ENCODE data around the gene TNFAIP8L2. TPM values are rescaled to one million over a fixed set of nuclear protein-coding genes. Genes with fewer than 3 reads are reported as not detected.
A peak's percentile ranks its signal among the peaks of the same experiment; 100 is the strongest.
"Not testable (repeated sequence)": the region's sequence is repeated elsewhere in the genome, so short reads cannot be mapped to it uniquely, and the experiment has no call there.

TNFAIP8L2 gene
- total RNA-seq, 1 experiment from 2014 or later = not detected

- no peaks in the 10 kb centered on the region for H3K27me3 ChIP-seq (ENCODE audit: insufficient read depth, low read depth)
- no peak for DNase-seq
- CTCF ChIA-PET = no interaction called here
- POLR2A ChIA-PET (ENCODE audit: unreplicated experiment) = no interaction called here
- H4K20me1 ChIP-seq (ENCODE audit: insufficient read depth) = no peaks in the 10 kb centered on the region
- peaks cover 35% of the 10 kb centered on the region for H3K36me3 ChIP-seq (ENCODE audit: low read depth)
- no peak overlapping the region for H3K4me2 ChIP-seq
- no peak overlapping the region for H3K4me3 ChIP-seq
- peaks cover 1% of the 10 kb centered on the region; the same call in 1 of the 2 replicates for H3F3A ChIP-seq (ENCODE audit: insufficient read depth, low read depth)
- no peak overlapping the region for H2AFZ ChIP-seq
- H3K9me2 ChIP-seq (ENCODE audit: insufficient read depth) = no peaks in the 10 kb centered on the region
- H3K27ac ChIP-seq = no peak overlapping the region
- TF ChIP-seq CTCF (conservative IDR thresholded peaks at IDR 0.05) (no peak), EZH2 (IDR thresholded peaks at IDR 0.05; ENCODE audit: low read depth) (no peak)
- H3K4me1 ChIP-seq (replicated peaks; ENCODE audit: insufficient read depth) = peaks cover 10% of the 10 kb centered on the region
- peaks cover 26% of the 10 kb centered on the region for H3K79me2 ChIP-seq (ENCODE audit: low read depth)
- intact Hi-C loops (cut with micrococcal nuclease; ENCODE audit: unreplicated experiment) = no loop called here
- no peaks in the 10 kb centered on the region for H3K9me3 ChIP-seq (ENCODE audit: insufficient read depth, low read depth)
- BruUV-seq (replicated peaks) = no TSS peak
Observed at GRCh38 chr1:151184211-151184610, 27.8 kb downstream of the TNFAIP8L2 start.

GRCh38 chr1:151187205-151187604, 30.8 kb downstream of the TNFAIP8L2 start:
- Histone ChIP-seq H4K20me1 (ENCODE audit: insufficient read depth) (no peaks in the 10 kb centered on the region), H3K9me3 (ENCODE audit: insufficient read depth, low read depth) (no peaks in the 10 kb centered on the region), H3K27me3 (ENCODE audit: insufficient read depth, low read depth) (no peaks in the 10 kb centered on the region), H2AFZ (no peak overlapping the region), H3K36me3 (ENCODE audit: low read depth) (peaks cover 22% of the 10 kb centered on the region), H3K79me2 (ENCODE audit: low read depth) (peaks cover 32% of the 10 kb centered on the region), H3K4me3 (no peak overlapping the region), H3F3A (ENCODE audit: insufficient read depth, low read depth) (peaks cover 9% of the 10 kb centered on the region; the same call in 1 of the 2 replicates), H3K4me1 (replicated peaks; ENCODE audit: insufficient read depth) (peaks cover 16% of the 10 kb centered on the region), H3K27ac (no peak overlapping the region), H3K9me2 (ENCODE audit: insufficient read depth) (no peaks in the 10 kb centered on the region), H3K4me2 (no peak overlapping the region)
- ChIA-PET POLR2A (ENCODE audit: unreplicated experiment) (interaction anchor here (0.5 kb wide), 1 partner anchor 10 kb away, joined by 3 read pairs; no protein-coding TSS in a partner anchor), CTCF (interaction anchor here (0.8 kb wide), 1 partner anchor 159 kb away, joined by 4 read pairs; no protein-coding TSS in a partner anchor)
- no peak for TF ChIP-seq CTCF (conservative IDR thresholded peaks at IDR 0.05)
- no peak for TF ChIP-seq EZH2 (IDR thresholded peaks at IDR 0.05; ENCODE audit: low read depth)
- no peak for DNase-seq
- intact Hi-C loops (cut with micrococcal nuclease; ENCODE audit: unreplicated experiment) = no loop called here
- BruUV-seq (replicated peaks) = no TSS peak

GRCh38 chr1:151188667-151189066, 32.2 kb downstream of the TNFAIP8L2 start:
- not testable (repeated sequence) for BruUV-seq (replicated peaks)
- CTCF ChIA-PET = interaction anchor here (0.6 to 0.7 kb wide), 2 partner anchors 70 to 111 kb away, joined by 3 to 4 read pairs; no protein-coding TSS in a partner anchor

More at GRCh38 chr1:151188667-151189066, 32.2 kb downstream of the TNFAIP8L2 start:
- Histone ChIP-seq H3K79me2 (ENCODE audit: low read depth) (peaks cover 32% of the 10 kb centered on the region), H3F3A (ENCODE audit: insufficient read depth, low read depth) (peaks cover 21% of the 10 kb centered on the region), H3K4me3 (peak overlapping the region; percentile 71), H3K4me2 (peak overlapping the region; percentile 83), H3K4me1 (replicated peaks; ENCODE audit: insufficient read depth) (peaks cover 16% of the 10 kb centered on the region), H3K36me3 (ENCODE audit: low read depth) (peaks cover 15% of the 10 kb centered on the region; the same call in 1 of the 2 replicates)
- H3K27me3 ChIP-seq (ENCODE audit: insufficient read depth, low read depth); H3K9me3 ChIP-seq (ENCODE audit: insufficient read depth, low read depth); H2AFZ ChIP-seq; H3K9me2 ChIP-seq (ENCODE audit: insufficient read depth); intact Hi-C loops (cut with micrococcal nuclease; ENCODE audit: unreplicated experiment); H4K20me1 ChIP-seq (ENCODE audit: insufficient read depth); H3K27ac ChIP-seq; POLR2A ChIA-PET (ENCODE audit: unreplicated experiment); DNase-seq: not testable (repeated sequence)
